Ovary (tissue), 9 donors: ENCODE measurements around the gene SCIN. TPM values are rescaled to one million over a fixed set of nuclear protein-coding genes. Genes with fewer than 3 reads are reported as not detected.

Experiments used
- DNase-seq, 5 donors: peaks; one replicate each; pipeline ENCODE4 v3.0.0-alpha.2; 2019 to 2020
- H3K27ac ChIP-seq, 2 donors: fragments of 200-600 bp; one replicate each; pipeline versions ENCODE4 v1.5.1 to v1.8.0; 2019 to 2022
- H3K27me3 ChIP-seq: fragments of 200-600 bp; one replicate; pipeline ENCODE4 v1.8.0; 2022
- H3K36me3 ChIP-seq: fragments of 200-600 bp; sonication (generic); one replicate; pipeline ENCODE4 v1.5.1; 2019
- H3K4me1 ChIP-seq: one replicate; pipeline ENCODE4 v1.8.1; 2013; ENCODE audit warnings: mild to moderate bottlenecking, moderate library complexity; ENCODE audit not compliant: insufficient read depth
- H3K4me3 ChIP-seq: fragments of 200-600 bp; sonication (generic); one replicate; pipeline ENCODE4 v1.5.1; 2017
- H3K9me3 ChIP-seq, 2 donors: fragments of 200-600 bp in 1 of 2; sonication (generic) in 1 of 2; one replicate each; pipeline versions ENCODE4 v1.5.1 to v1.8.1; 2013 to 2019; ENCODE audit warnings: mild to moderate bottlenecking in 1 of 2, moderate library complexity in 1 of 2
- CTCF ChIP-seq, 3 donors: fragments of 450-650 bp in 2 of 3; fragments of 200-600 bp in 1 of 3; IDR thresholded peaks; one replicate each; pipeline versions ENCODE4 v1.5.1 to v1.8.0; 2016 to 2022; ENCODE audit warnings: antibody characterized with exemption in 3 of 3, mild to moderate bottlenecking in 1 of 3
- EP300 ChIP-seq: sonication (generic); formaldehyde crosslinking; IDR thresholded peaks from one replicate; pipeline ENCODE4 v1.6.1; 2017; ENCODE audit warnings: antibody characterized with exemption
- POLR2A ChIP-seq: fragments of 450-650 bp; IDR thresholded peaks from one replicate; pipeline ENCODE4 v1.6.1; 2017; ENCODE audit warnings: antibody characterized with exemption, mild to moderate bottlenecking, moderate library complexity
- WGBS, 3 donors: extraction: QIAGEN DNeasy Blood & Tissue Kit in 1 of 3; methylation state at CpG; one replicate each; pipeline versions ENCODE4 v1.1.5 to v1.1.7; 2013 to 2017; 5-methylcytosine and 5-hydroxymethylcytosine counted together
- intact Hi-C, 4 donors: fragments of 100-400 bp; cut with DNase I; formaldehyde crosslinking; loops; one replicate each; pipeline versions ENCODE4 v1.11.0 to v1.15.1; 2022 to 2023
- polyA plus RNA-seq, 2 donors: library from polyadenylated mRNA; stranded (reverse); fragments of 200-250 nt in 1 of 2; fragments of 350-450 nt in 1 of 2; fragmentation: Illumina TruSeq in 1 of 2; extraction: RNeasy Lipid Tissue Mini Kit (QIAGEN cat#74804) in 1 of 2; gene quantifications; one replicate each; pipeline ENCODE4 v1.2.3, GENCODE V29; 2013 to 2014
- total RNA-seq, 7 donors: library from RNA; depleted of rRNA in 2 of 7; stranded (reverse); fragments of >200 nt in 2 of 7; fragmentation: NEBNext Ultra II Directional in 3 of 7; extraction: Animal tissue kit (Norgen Biotek cat#: 25700) in 3 of 7; gene quantifications; one replicate each; pipeline versions ENCODE4 v1.1.0 to v1.2.4, GENCODE V29; 2016 to 2023
- donor health status: DM: no; HTN: no; CAD: no; lungs with moderate emphysema.
- donor health status: DM: no; HTN: no; CAD: no.
- donor health status: Bipolar disorder and iron deficiency.
- donor health status: DM: yes; HTN: yes; CAD: no.
- donor health status: DM: no; HTN: no; CAD: no.
- donor health status: DM: yes; HTN: yes; CAD: no.

The SCIN gene
- total and polyA plus RNA-seq, 9 donors, result 1.3 to 5.1 (median 2.2) TPM

- WGBS, 3 donors, result 78 to 82% (median 79%) methylated on average over 7 of the region's 7 CpGs
- intact Hi-C loops, result no loop called here
- no peak for TF ChIP-seq EP300
- TF ChIP-seq CTCF (IDR thresholded peaks at IDR 0.05), result no peak
- TF ChIP-seq POLR2A, result no peak
- DNase-seq, result no peak
- Histone ChIP-seq H3K36me3 (no peaks in the 10 kb centered on the region), H3K27ac (no peak overlapping the region), H3K27me3 (no peaks in the 10 kb centered on the region), H3K9me3 (no peaks in the 10 kb centered on the region), H3K4me1 (no peaks in the 10 kb centered on the region), H3K4me3 (no peak overlapping the region)
Observed at GRCh38 chr7:12584930-12585329, 14.4 kb downstream of the SCIN start.

GRCh38 chr7:12586271-12586670 is 15.8 kb downstream of the SCIN start:
- WGBS, 3 donors, result 85 to 90% (median 87%) methylated on average over 4 of the region's 4 CpGs
- Histone ChIP-seq H3K4me1 (no peaks in the 10 kb centered on the region), H3K27me3 (no peaks in the 10 kb centered on the region), H3K4me3 (no peak overlapping the region), H3K36me3 (no peaks in the 10 kb centered on the region), H3K9me3 (no peaks in the 10 kb centered on the region), H3K27ac (no peak overlapping the region)
- DNase-seq, result no peak
- TF ChIP-seq EP300, result no peak
- no peak for TF ChIP-seq POLR2A
- intact Hi-C loops, result no loop called here

- TF ChIP-seq POLR2A, result no peak
- TF ChIP-seq EP300, result no peak
- no peak for TF ChIP-seq CTCF (IDR thresholded peaks at IDR 0.05)
- intact Hi-C loops, result no loop called here
- Histone ChIP-seq H3K4me3 (no peak overlapping the region), H3K9me3 (no peaks in the 10 kb centered on the region), H3K36me3 (no peaks in the 10 kb centered on the region), H3K4me1 (no peaks in the 10 kb centered on the region), H3K27ac (no peak overlapping the region), H3K27me3 (no peaks in the 10 kb centered on the region)
- no peak for DNase-seq
- 79 to 86% (median 81%) methylated on average over 10 to 11 of the region's 11 CpGs for WGBS, 3 donors
Observed at GRCh38 chr7:12588259-12588904, 17.9 kb downstream of the SCIN start.

GRCh38 chr7:12590559-12590958 is 20.0 kb downstream of the SCIN start:
- H3K9me3 ChIP-seq, result no peaks in the 10 kb centered on the region
- no peaks in the 10 kb centered on the region for H3K27me3 ChIP-seq
- H3K27ac ChIP-seq, result no peak overlapping the region
- intact Hi-C loops, result no loop called here
- DNase-seq, result no peak
- 65 to 74% (median 66%) methylated on average over 7 of the region's 7 CpGs for WGBS, 3 donors
- no peak overlapping the region for H3K4me3 ChIP-seq
- no peak for TF ChIP-seq POLR2A
- TF ChIP-seq EP300, result no peak
- TF ChIP-seq CTCF (IDR thresholded peaks at IDR 0.05), result no peak
- H3K4me1 ChIP-seq, result no peaks in the 10 kb centered on the region
- no peaks in the 10 kb centered on the region for H3K36me3 ChIP-seq

GRCh38 chr7:12594122-12594897 is 23.8 kb downstream of the SCIN start:
- DNase-seq, result no peak
- WGBS, 3 donors, result 91 to 95% (median 95%) methylated on average over 24 of the region's 24 CpGs
- intact Hi-C loops, result no loop called here
- Histone ChIP-seq H3K27ac (no peak overlapping the region), H3K9me3 (no peaks in the 10 kb centered on the region), H3K4me3 (no peak overlapping the region), H3K36me3 (no peaks in the 10 kb centered on the region), H3K27me3 (no peaks in the 10 kb centered on the region), H3K4me1 (no peaks in the 10 kb centered on the region)
- TF ChIP-seq EP300, result no peak
